ENCODE measurements around the gene ARHGAP28. TPM values are rescaled to one million over a fixed set of nuclear protein-coding genes. Genes with fewer than 3 reads are reported as not detected.

ARHGAP28 gene
- total RNA-seq, 1 experiment from 2014 or later = 0.41 TPM

GRCh38 chr18:6721755-6722154, 7.8 kb upstream of the ARHGAP28 start:
- TF ChIP-seq TCF7L2 (IDR thresholded peaks at IDR 0.05; ENCODE audit: low read depth, low read length) = no peak
- no peak for TF ChIP-seq SIN3A (IDR thresholded peaks at IDR 0.05; ENCODE audit: borderline replicate concordance, insufficient read depth, low read depth, low read length)
- no peak for TF ChIP-seq CTCF (IDR thresholded peaks at IDR 0.05)
- TF ChIP-seq POLR2AphosphoS5 (IDR thresholded peaks at IDR 0.05; ENCODE audit: low read depth, low read length) = no peak
- TF ChIP-seq REST (IDR thresholded peaks at IDR 0.05; ENCODE audit: insufficient read depth in 1 of 2, low read depth in 2 of 2, low read length in 1 of 2) = no peak
- ChIA-PET CTCF (no interaction called here), POLR2A (no interaction called here)
- DNase-seq (ENCODE audit: low read depth, low spot score) = no peak
- Histone ChIP-seq H3K27ac (ENCODE audit: low read length) (no peak overlapping the region), H3K4me3 (ENCODE audit: low read depth in 2 of 2, low read length in 2 of 2) (no peak overlapping the region), H3K4me1 (ENCODE audit: control insufficient read depth, insufficient read depth, low read length) (no peaks in the 10 kb centered on the region), H3K36me3 (ENCODE audit: control insufficient read depth, insufficient read depth, low read length) (no peaks in the 10 kb centered on the region), H3K9me3 (ENCODE audit: control insufficient read depth, insufficient read depth, low read depth, low read length) (no peaks in the 10 kb centered on the region), H3K27me3 (ENCODE audit: control insufficient read depth, insufficient read depth, low read length) (no peaks in the 10 kb centered on the region; the same call in 1 of the 2 replicates)
- intact Hi-C loops (cut with micrococcal nuclease; ENCODE audit: unreplicated experiment) = no loop called here
- no peak for ATAC-seq
- no TSS peak for BruUV-seq (replicated peaks)
- in situ Hi-C loops (cut with HindIII; ENCODE audit: low pct_unique_long_range_greater_than_20kb, low sequenced_read_pairs) = no loop called here

GRCh38 chr18:6722690-6723089, 6.8 kb upstream of the ARHGAP28 start:
- Histone ChIP-seq H3K9me3 (ENCODE audit: control insufficient read depth, insufficient read depth, low read depth, low read length) (no peaks in the 10 kb centered on the region), H3K4me1 (ENCODE audit: control insufficient read depth, insufficient read depth, low read length) (no peaks in the 10 kb centered on the region), H3K36me3 (ENCODE audit: control insufficient read depth, insufficient read depth, low read length) (no peaks in the 10 kb centered on the region), H3K27ac (ENCODE audit: low read length) (no peak overlapping the region), H3K27me3 (ENCODE audit: control insufficient read depth, insufficient read depth, low read length) (no peaks in the 10 kb centered on the region; the same call in 1 of the 2 replicates), H3K4me3 (ENCODE audit: low read depth in 2 of 2, low read length in 2 of 2) (no peak overlapping the region)
- TF ChIP-seq SIN3A (IDR thresholded peaks at IDR 0.05; ENCODE audit: borderline replicate concordance, insufficient read depth, low read depth, low read length) (no peak), REST (IDR thresholded peaks at IDR 0.05; ENCODE audit: insufficient read depth in 1 of 2, low read depth in 2 of 2, low read length in 1 of 2) (no peak), POLR2AphosphoS5 (IDR thresholded peaks at IDR 0.05; ENCODE audit: low read depth, low read length) (no peak), CTCF (IDR thresholded peaks at IDR 0.05) (no peak), TCF7L2 (IDR thresholded peaks at IDR 0.05; ENCODE audit: low read depth, low read length) (no peak)
- no TSS peak for BruUV-seq (replicated peaks)
- intact Hi-C loops (cut with micrococcal nuclease; ENCODE audit: unreplicated experiment) = no loop called here
- CTCF ChIA-PET = no interaction called here
- POLR2A ChIA-PET = no interaction called here
- in situ Hi-C loops (cut with HindIII; ENCODE audit: low pct_unique_long_range_greater_than_20kb, low sequenced_read_pairs) = no loop called here
- DNase-seq (ENCODE audit: low read depth, low spot score) (no peak), ATAC-seq (no peak)
